Occipital lobe (tissue), 2 donors: ENCODE measurements around the gene BCKDHB. TPM values are rescaled to one million over a fixed set of nuclear protein-coding genes. Genes with fewer than 3 reads are reported as not detected.

Experiments
- DNase-seq: peaks from one replicate; lab custom pipeline; 2025; lab: John Stamatoyannopoulos, UW
- total RNA-seq: library from RNA; depleted of rRNA; stranded (reverse); fragments of >200 nt; gene quantifications from one replicate; pipeline ENCODE4 v1.2.3, GENCODE V29; 2014

Gene BCKDHB
- total RNA-seq, 1 donor from 2014 or later = 19.8 TPM

GRCh38 chr6:80328652-80329051 lies 222.2 kb downstream of the BCKDHB start:
- DNase-seq = no peak

GRCh38 chr6:80329496-80329895 lies 223.0 kb downstream of the BCKDHB start:
- no peak for DNase-seq

- DNase-seq = no peak
Observed at GRCh38 chr6:80330961-80331360, 224.5 kb downstream of the BCKDHB start.

GRCh38 chr6:80331522-80331921 lies 225.1 kb downstream of the BCKDHB start:
- no peak for DNase-seq

GRCh38 chr6:80331974-80332373 lies 225.5 kb downstream of the BCKDHB start:
- DNase-seq = no peak

- no peak for DNase-seq
Observed at GRCh38 chr6:80333342-80333741, 226.9 kb downstream of the BCKDHB start.

- DNase-seq = no peak
Observed at GRCh38 chr6:80335121-80335531, 228.7 kb downstream of the BCKDHB start.

- no peak for DNase-seq
Observed at GRCh38 chr6:80336911-80337310, 230.4 kb downstream of the BCKDHB start.

- DNase-seq = no peak
Observed at GRCh38 chr6:80338201-80338836, 231.8 kb downstream of the BCKDHB start.

GRCh38 chr6:80339421-80339820 lies 232.9 kb downstream of the BCKDHB start:
- no peak for DNase-seq

- DNase-seq = no peak
Observed at GRCh38 chr6:80340280-80340679, 233.8 kb downstream of the BCKDHB start.

GRCh38 chr6:80340686-80341085 lies 234.2 kb downstream of the BCKDHB start:
- no peak for DNase-seq

- DNase-seq = no peak
Observed at GRCh38 chr6:80341330-80341729, 234.9 kb downstream of the BCKDHB start.

GRCh38 chr6:80343511-80343910 lies 237.0 kb downstream of the BCKDHB start:
- no peak for DNase-seq

- no peak for DNase-seq
Observed at GRCh38 chr6:80347101-80347500, 240.6 kb downstream of the BCKDHB start.

- DNase-seq = no peak
Observed at GRCh38 chr6:80348263-80348662, 241.8 kb downstream of the BCKDHB start.

- no peak for DNase-seq
Observed at GRCh38 chr6:80356000-80356399, 249.5 kb downstream of the BCKDHB start.

- DNase-seq = no peak
Observed at GRCh38 chr6:80356545-80356944, 250.1 kb downstream of the BCKDHB start.

GRCh38 chr6:80357081-80357480 lies 250.6 kb downstream of the BCKDHB start:
- no peak for DNase-seq

GRCh38 chr6:80357674-80358073 lies 251.2 kb downstream of the BCKDHB start:
- DNase-seq = no peak

- DNase-seq = no peak
Observed at GRCh38 chr6:80363501-80364122, 257.1 kb downstream of the BCKDHB start.

- DNase-seq = no peak
Observed at GRCh38 chr6:80364149-80364548, 257.7 kb downstream of the BCKDHB start.

GRCh38 chr6:80366051-80366450 lies 259.6 kb downstream of the BCKDHB start:
- DNase-seq = no peak
